Stimulated activated CD8-positive, alpha-beta memory T cell treated with anti-CD3 and anti-CD28 coated beads, Interleukin-4, amount 100 ng/mL, for 1 hour (primary cell): ENCODE results near the gene KLHL40.

ENCODE experiments used
- DNase-seq, 2 donors: peaks; one replicate each; pipeline ENCODE4 v3.0.0-alpha.2; 2020; ENCODE audit warnings: low read depth in 2 of 2, low spot score in 1 of 2

The KLHL40 gene

DNA sequence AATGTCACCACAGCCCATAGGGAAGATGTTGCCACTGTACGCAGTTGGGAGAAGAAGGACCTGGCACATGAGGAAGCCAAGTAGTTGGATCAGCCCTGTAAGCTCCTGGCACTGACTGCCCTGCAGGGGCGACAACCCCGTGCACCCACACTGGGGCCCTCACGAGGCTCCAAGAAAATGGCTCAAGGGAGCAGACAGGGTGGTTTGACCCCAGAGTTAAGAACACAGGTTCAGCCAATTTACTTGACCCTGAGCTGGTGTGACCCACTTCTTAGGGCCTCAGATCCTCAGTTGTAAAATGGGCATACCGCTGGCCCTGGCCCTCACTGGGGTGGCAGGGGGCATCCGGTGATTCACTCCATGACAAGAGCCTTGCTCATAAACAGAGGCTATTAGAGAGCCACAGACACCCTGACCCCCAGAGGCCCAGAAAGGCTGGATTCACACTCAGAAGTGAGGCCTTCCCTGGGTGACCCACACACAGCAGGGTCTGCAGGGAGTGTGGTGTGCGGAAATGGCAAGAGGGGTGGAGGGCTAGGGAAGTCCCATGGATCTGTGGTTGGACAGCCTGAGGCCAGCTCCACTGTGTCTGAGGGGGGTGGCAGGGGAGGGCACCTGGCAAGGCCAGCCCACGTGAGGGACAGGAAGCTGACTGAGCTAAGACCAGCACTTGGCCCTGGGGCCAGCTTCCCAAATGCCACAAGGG, 19.0 kb downstream of the KLHL40 start:
- no peak for DNase-seq

GRCh38 chr3:42705058-42705767, 19.9 kb downstream of the KLHL40 start:
- no peak for DNase-seq

- no peak for DNase-seq
Observed at GRCh38 chr3:42705962-42706585, 20.7 kb downstream of the KLHL40 start.

GRCh38 chr3:42706721-42707619, 21.6 kb downstream of the KLHL40 start:
- DNase-seq = no peak

DNA sequence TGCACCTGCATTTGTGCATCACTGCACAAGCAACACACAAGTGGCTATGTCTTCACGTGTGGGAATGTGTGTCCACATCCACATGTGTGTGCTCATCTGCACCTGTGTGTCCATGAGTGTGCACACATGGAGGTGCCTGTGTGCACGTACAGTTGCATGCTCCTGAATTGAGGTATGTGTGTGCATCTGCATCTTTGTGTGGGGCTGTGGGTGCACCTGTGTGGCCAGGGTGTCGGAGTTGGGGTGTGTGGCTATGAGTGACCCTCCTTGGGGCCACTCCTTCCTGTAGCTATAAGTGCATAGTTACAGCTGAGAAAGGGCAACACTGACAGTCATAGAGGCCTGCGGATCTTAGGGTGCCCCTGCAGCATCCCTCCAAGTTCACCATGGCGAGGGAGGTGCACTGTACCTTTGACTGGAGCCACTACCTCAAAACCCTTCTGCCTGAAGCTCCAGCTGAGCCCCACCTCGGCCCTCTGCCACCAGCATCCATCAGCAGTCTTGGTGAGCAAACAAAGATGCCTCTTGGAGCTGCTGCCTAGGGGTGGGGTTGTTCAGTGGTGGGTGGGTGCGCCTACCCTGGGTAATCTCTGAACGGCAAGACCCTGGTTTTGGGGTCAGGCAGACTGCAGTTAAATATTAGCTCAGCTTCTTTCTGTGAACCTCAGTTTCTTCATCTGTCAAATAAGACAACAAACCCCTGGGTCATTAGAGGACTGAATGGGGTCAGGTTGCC, 22.5 kb downstream of the KLHL40 start:
- DNase-seq = no peak

DNA sequence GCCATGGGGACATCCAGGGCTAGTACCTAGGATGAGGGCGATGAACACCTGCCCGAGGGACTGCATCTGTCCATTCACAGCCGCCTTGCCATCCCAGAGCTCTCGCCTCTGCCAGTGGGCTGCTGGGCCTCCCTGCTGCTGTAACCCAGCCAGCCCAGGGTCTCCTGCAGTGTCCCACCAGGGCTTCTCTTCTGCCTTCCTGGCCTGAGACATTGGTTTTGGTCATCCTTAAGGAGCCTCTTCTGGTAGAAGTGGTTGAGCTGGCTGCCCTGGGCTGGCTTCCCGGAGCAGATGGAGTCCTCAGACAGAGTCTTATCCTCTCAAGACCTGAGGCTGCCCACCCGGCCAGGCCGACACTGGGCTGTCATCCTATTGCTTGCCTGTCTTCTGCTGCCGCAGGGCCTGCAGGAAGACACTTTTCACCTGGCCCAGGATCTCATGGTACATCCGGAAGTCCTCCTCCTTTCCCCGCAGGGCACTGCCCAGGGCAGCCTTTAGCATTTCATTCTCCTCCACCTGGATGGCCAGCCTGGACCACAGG, 23.3 kb downstream of the KLHL40 start:
- DNase-seq = no peak

DNA sequence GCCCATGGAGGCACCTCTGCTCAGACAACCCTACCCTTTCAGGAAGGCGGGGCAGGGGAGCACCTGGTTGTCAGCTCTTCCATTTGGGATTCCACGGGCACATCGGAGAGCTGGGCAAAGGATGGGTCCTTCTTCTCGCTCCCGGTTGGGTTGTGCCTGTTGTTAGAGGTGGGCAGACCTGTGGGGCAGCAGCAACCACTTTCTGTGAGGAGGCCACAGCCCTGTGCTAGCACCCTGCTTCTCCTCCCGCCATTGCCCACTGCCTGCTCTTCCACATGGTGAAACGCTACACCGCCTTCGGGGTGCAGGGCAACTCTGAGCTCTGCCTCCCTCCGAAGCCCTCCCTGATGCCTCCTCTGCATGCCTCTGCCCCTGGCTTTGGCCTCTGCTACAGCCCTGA, 24.3 kb downstream of the KLHL40 start:
- DNase-seq = no peak

GRCh38 chr3:42710323-42711021, 25.1 kb downstream of the KLHL40 start:
- DNase-seq = no peak

GRCh38 chr3:42711491-42712343, 26.4 kb downstream of the KLHL40 start:
- DNase-seq = no peak

DNA sequence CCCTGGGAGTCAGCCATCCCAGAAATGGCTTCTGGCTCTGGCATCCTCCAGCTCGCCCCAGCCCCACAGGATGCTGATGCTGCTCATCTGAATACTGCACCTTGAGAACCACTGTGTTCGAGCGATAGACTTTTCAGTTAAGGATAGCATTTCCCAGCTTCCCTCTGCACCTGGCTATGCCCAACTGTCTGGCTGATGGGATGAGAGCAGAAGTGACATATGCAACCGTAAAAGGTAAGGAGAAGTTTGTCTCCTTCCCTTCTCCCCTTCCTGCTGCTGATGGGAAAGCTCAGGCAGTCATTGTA, 27.0 kb downstream of the KLHL40 start:
- DNase-seq = no peak

DNA sequence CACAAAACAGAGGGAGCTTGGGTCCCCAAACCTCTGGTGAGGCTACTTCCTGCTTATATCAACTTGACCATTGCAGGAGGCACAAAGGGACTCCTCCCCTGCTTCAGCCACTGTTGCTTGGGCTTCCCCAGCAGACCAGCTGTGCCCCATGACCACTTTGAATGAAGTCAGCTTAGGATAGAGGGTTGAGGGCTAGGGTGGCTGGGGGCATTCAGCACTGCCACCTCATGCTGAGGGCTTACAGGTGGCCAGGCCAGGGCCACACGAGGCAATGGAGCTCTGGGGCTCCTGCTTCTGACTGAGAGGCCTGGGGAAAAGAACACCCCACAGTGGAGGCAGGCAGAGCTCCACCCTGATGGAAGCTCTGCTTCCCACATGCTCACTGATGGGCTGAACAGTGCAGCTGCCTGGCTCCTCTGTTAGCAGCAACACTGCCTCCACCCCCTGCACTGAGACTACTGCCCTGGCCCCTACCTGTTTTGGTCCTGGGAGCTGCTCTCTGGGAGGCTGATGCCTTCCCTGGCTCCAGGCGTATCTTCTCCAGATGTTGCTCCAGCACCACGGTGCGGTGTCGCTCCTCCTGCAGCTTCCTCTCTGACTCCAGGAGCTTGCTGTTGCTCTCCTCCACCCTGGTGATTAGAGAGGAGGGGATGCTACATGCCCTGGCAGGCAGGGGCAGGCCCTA, 27.5 kb downstream of the KLHL40 start:
- no peak for DNase-seq

DNA sequence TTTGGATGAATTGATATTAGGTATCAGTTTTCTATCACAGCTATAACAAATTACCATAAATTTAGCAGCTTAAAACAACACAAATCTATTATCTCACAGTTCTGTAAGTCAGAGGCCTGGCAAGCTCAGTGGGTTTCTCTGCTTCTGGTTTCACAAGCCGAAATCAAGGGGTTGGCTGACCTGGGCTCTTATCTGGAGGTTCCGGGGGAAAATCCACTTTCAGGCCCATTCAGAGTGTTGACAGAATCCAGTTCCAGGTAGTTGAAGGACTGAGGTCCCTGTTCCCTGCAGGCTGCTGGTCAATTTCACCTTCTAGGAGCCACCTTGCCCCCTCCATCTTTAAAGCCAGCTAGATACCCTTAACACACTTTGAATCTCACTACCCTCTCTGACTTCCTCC, 28.4 kb downstream of the KLHL40 start:
- no peak for DNase-seq

DNA sequence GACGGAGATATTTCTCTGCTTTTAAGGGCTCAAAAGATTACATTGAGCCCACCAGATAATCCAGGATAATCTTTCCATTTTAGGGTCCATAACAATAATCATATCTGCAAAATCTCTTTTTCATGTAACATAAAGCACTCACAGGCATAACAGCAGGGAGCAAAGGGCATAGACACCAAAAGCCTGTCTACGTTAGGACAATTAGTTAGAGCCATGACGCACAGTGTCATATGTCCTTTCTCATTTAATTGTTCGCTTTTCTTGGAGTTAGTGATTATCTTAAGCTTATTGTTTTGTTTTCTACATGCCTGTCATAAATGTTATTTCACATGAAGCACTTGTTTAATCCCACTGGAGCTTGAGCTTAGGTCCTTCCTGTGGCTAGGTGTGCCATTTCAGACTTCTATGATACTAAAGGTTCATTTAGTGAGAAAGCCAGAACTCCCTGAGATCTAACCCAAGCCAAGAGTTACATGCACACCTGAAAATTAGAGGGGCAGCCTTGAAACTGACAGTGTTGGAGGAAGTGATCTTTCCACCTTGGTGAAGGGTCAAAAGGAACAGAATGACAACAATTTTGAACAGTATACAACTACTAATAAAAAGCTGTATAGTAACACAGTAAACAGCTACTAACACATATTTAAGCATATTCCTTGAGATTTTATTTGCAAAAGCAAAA, 29.0 kb downstream of the KLHL40 start:
- DNase-seq = no peak

DNA sequence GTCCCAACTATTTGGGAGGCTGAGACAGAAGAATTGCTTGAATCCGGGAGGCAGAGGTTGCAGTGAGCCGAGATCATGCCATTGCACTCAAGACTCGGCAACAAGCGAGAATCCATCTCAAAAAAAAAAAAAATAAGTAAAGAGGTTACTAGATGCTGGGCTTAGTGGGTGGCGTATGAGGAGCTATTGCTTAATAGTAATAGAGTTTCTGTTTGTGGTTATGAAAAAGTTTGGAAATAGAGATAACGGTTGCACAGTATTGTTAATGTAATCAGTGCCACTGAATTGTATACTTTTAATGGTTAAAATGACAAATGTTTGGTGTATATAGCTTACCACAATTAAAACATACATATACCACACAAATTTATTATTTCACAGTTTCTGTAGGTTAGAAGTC, 32.0 kb downstream of the KLHL40 start:
- DNase-seq = no peak

GRCh38 chr3:42718338-42718737, 33.0 kb downstream of the KLHL40 start:
- DNase-seq = no peak

- no peak for DNase-seq
Observed at GRCh38 chr3:42719002-42719401, 33.7 kb downstream of the KLHL40 start.

- no peak for DNase-seq
Observed at GRCh38 chr3:42720126-42720525, 34.8 kb downstream of the KLHL40 start.

GRCh38 chr3:42721690-42722089, 36.4 kb downstream of the KLHL40 start:
- DNase-seq = no peak
